Stimulated activated CD4-positive, alpha-beta T cell treated with anti-CD3 and anti-CD28 coated beads, Interleukin-15, amount 100 ng/mL, for 1 hour (primary cell): ENCODE data around the gene ARHGAP15.

ENCODE experiments used
- DNase-seq, 2 donors: peaks; one replicate each; pipeline ENCODE4 v3.0.0-alpha.2; 2020; ENCODE audit warnings: low read depth in 1 of 2, low spot score in 1 of 2

Gene ARHGAP15

DNA sequence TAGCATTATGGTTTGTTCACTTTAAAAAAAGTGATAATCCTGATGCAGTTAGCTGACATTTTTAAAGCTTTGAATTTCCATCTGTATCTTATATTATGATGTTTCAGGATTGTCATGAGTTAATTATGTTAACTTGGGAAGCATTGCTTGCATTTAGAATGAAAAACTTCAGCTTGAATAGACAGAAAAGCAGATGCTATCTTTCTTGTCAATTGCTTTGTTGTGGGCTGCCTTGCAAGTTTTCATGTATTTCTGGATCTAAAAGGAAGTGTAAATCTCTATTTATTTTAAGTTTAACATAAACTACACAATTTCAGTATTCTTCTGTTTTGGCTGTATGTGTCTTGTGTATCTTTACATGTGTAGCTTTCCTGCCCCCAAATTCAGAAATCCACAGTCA is 479.5 kb downstream of the ARHGAP15 start:
- no peak for DNase-seq

DNA sequence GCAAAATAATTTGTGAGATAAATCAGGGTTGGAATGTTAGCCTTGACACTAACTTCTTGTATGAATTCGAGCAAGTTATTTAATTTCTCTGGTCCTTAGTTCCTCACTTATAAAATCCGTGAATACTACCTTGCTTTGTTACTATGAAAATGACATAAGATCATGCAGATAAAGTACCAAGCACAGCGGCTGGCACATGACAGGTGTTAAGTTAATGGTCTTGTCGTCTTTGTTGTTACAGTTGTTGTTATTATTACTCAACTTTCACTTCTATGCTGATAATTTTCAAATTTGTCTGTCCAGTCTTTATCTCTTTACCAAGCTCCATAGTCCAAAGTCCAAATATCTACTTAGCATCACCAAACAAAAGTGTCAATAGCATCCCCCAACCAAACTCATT is 482.1 kb downstream of the ARHGAP15 start:
- DNase-seq = no peak

- no peak for DNase-seq
These were observed 486.3 kb downstream of the ARHGAP15 start for GRCh38 chr2:143615562-143615961.

- DNase-seq = no peak
These were observed 487.2 kb downstream of the ARHGAP15 start for GRCh38 chr2:143616452-143616851.

GRCh38 chr2:143617803-143618415 is 488.7 kb downstream of the ARHGAP15 start:
- no peak for DNase-seq

DNA sequence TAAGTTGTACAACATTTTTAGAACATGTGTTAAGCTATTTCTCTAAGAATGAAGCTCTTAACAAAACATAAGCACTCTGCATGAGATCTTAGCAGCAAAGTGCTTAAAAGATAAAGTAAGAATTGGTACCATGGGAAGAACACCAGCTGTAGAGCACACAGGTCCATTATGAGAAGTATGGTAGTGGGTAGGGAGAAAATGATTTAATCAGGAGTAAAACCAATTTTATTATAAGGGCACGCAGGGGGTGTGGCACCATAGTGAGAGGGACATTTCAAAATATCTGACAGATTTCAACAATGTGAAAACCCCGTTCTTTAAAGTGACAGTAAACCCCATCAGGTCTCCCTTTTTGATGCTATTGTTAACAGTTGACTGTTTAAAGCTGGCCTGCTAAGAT is 492.9 kb downstream of the ARHGAP15 start:
- DNase-seq = no peak

- DNase-seq = no peak
These were observed 494.2 kb downstream of the ARHGAP15 start for GRCh38 chr2:143623231-143623908.

- DNase-seq = no peak
These were observed 494.7 kb downstream of the ARHGAP15 start for GRCh38 chr2:143623909-143624260.

- DNase-seq = no peak
These were observed 500.1 kb downstream of the ARHGAP15 start for GRCh38 chr2:143629340-143629739.

DNA sequence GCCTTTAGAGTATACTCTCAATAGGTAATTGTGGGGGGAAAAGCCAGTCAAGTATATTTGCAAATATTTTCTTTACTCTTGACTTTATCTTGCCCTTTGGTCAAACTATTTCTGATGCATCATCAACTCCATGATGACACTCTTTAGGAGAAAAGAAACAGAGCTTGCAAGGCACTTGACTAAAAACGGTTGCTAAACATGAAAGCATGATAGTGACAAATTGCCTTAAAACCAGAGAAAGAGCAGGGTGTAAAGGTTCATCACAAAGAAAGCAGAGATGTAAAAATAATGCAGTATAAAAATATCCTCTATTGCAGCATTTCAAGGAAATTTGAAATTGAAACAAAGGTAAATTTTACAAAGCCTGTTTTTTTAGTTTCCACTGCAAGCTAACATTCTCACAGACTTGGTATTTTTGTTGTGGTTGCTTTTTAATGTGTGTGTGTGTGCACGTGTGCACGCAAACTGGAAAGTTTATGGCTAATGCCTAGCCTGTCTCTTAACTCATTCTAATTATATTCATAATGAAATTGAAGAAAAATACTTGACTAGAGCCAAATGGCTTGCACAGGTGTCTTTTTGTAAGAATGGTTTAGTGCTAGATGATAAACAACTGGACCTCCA is 503.6 kb downstream of the ARHGAP15 start:
- no peak for DNase-seq

DNA sequence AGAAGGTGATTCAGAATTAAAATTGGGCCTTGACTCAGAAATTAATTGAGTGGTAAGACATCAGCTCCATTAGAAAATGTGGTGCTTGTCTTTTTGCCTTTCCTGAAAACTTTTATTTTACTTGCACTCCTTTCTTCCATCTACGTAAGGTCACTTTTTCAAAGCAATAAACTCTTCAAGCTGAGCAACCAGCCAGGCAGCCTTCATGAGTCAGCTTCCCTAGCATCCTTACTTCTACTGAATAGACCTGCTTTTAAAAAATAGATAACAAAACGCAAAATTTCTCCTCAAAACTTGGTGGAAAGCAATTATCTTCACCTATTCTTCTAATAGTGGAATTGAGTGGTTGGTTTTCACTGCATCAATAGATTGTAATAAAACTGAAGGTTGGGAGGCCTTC is 504.2 kb downstream of the ARHGAP15 start:
- no peak for DNase-seq

DNA sequence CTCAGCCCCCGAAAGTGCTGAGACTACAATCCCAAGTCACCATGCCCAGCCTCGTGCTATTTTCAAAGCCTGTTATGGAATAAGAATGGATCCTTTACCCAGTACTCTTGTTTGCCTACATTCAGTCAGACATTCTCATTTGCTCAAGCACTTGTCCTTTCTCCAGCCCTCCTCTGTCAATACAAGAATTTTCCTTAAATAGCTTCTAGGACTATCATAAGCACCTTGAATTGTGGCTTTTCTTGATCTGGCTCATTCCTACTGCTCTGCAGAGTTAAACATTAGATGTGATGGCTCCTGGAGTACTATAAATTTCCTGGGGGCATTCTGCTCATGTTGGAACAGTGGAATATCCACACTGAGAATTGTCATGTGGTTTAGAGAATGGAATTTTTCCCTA is 506.1 kb downstream of the ARHGAP15 start:
- DNase-seq = no peak

DNA sequence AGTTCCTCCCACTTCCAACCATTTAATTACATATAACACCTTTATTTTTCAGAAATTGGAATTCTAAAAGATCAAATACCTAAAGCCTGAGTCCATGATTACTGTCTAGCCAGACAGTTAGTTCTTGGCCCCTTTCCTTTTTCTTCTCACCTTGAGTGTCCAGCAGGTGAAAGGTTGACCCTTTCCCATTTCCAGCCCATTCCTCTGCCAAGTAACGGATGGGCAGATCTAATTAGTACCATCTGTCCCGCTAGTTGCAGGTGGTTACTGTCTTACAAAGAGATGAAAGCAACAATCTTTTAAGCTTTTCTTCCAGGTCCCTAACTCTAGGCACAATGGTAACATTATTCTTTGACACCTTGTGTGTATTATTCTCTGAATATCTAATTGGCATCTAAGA is 506.7 kb downstream of the ARHGAP15 start:
- no peak for DNase-seq

DNA sequence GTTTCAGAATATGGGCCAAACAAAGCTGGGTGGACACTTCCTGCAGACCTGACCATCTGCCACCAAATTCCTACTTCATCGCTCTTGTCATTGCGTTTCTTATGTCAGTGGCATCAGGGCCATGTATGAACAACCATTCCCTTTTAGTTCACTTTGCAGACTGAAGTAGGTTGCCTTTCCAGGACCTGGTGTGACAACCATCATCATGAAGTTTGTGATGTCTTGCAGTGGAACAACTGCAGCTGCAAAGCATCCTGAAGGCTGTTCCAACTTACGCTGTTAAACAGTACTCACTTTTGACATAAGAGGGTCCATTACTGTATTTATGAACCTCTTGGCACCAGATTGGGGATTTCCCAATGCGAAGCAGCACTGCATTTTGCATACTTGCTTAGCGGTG is 511.6 kb downstream of the ARHGAP15 start:
- DNase-seq = no peak

GRCh38 chr2:143645921-143646645 is 516.9 kb downstream of the ARHGAP15 start:
- DNase-seq = no peak

GRCh38 chr2:143649226-143649740 is 520.1 kb downstream of the ARHGAP15 start:
- no peak for DNase-seq

DNA sequence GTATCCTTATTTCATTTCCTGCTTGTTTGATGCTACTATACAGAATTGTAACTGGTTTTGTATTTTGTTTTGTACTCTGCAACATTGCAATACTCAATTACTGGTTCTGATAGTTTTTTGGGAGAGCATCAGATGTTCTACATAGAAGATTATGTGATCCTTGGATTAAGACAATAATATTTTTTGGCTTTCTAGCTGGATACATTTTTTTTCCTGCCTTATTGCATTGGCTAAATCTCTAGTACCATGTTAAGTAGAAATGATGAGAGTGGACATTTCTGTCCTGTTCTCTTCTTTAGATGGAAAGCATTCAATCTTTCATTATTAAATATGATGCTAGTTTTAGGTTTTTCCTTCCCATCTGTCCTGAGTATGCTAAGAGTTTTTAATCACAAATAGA is 523.5 kb downstream of the ARHGAP15 start:
- no peak for DNase-seq

DNA sequence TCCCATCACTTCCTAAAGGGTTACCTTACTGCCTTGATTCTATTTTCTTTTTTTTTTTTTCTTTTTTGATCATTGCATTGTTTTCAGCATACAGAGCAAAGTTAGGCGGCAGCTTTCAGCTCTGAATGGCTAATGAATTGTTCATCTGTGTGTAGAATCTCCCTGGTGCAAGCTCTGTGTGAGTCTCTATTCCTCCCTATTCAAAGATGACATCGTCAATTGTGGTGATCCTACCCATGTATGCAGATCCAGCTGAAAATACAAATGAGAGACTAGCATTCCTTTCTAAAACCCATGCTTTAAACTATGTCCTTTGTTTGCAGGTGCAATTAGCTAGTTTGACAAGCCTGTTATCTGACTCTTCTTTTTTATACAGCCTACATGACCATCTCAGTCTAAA is 539.0 kb downstream of the ARHGAP15 start:
- DNase-seq = no peak

DNA sequence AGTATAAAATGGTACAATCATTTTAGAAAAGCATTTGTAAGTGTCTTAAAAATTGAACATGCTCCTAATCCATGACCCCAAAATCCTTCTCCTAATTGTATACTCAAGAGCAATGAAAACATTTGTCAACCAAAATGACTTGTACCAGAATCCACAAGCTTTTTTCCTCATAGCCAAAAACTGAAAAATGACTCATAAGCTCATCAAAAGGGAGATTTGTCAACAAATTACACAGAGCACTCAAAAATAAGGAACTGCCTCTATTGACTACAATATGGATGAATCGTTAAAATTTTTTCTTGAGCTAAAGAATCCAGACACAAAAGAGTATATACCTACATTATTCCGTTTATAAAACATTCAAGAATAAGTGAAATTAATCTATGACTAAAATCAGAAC is 544.8 kb downstream of the ARHGAP15 start:
- no peak for DNase-seq

- no peak for DNase-seq
These were observed 545.8 kb downstream of the ARHGAP15 start for GRCh38 chr2:143675021-143675420.

- DNase-seq = no peak
These were observed 550.4 kb downstream of the ARHGAP15 start for GRCh38 chr2:143679617-143680016.

DNA sequence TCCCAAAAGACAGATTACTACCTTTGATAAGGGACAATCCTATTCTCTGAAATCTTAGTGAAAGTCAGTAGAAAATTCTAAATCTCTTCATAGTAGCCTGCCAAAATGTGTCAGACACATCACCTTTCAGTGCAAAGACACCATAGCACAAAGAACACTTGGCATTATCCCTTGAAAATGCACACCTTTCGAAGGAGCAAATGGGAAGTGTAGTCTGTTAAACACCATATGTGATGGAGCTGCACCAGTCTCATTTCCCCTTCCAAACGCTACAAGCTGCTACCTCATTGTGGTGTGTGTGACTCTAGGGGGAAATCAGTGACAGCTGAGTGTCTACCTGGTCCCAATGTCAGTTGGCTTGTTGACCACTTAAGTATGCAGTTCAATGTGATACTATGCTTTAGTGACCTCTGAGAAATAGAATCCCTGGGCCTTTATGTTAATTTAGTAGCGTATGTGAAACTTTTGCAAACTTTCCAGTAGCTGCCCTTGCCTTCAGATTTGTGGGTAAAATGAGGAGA is 551.7 kb downstream of the ARHGAP15 start:
- DNase-seq = no peak
